GM18499 (cell line): ENCODE data around the gene BNIPL.

Source experiments
- ATAC-seq: cut with Tn5 transposase; IDR thresholded peaks from one replicate; pipeline ENCODE4 v1.9.1; 2021; ENCODE audit warnings: moderate number of reproducible peaks; ENCODE audit not compliant: insufficient read depth, unreplicated experiment

The BNIPL gene, protein sequence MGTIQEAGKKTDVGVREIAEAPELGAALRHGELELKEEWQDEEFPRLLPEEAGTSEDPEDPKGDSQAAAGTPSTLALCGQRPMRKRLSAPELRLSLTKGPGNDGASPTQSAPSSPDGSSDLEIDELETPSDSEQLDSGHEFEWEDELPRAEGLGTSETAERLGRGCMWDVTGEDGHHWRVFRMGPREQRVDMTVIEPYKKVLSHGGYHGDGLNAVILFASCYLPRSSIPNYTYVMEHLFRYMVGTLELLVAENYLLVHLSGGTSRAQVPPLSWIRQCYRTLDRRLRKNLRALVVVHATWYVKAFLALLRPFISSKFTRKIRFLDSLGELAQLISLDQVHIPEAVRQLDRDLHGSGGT

DNA sequence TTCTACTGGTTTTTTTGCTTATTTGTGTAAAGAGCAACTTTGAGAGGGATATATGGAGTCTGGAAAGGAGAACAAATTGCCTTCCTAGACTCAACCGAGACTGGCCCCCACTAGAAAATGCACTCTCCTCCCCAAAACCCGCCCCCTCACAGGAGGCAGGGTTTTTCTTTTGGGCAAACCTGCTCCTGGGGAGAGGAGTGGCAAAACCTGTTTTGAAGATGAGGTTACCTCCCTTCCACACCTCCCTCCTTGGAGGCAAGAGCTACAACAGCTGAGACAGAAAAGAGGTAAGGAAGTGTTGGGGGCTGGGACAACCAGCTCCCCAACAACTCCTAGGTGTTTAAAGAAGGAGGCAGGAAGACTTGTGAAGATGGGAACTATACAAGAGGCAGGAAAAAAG is at the start of gene BNIPL:
BNIPL (plus strand) TSS at position 231 of the 400 bp plus-strand sequence; CDS start at position 371, 140 bp downstream.
- no peak for ATAC-seq

DNA sequence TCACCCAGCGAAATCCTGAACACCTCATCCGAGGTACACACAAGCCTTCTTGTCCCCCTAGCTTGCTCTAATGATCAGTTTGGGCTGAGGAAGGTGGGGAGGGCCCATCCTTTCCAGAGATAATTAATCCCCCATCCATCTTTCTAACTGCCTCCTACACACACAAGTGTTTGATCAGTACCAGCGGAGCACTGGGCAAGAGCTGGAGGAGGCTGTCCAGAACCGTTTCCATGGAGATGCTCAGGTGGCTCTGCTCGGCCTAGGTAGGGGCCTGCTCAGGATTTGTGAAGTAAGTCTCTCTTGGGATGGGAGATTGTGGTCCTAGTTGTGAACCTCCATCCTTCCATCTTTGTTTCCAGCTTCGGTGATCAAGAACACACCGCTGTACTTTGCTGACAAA is 48.5 kb upstream of the BNIPL start:
- no peak for ATAC-seq

DNA sequence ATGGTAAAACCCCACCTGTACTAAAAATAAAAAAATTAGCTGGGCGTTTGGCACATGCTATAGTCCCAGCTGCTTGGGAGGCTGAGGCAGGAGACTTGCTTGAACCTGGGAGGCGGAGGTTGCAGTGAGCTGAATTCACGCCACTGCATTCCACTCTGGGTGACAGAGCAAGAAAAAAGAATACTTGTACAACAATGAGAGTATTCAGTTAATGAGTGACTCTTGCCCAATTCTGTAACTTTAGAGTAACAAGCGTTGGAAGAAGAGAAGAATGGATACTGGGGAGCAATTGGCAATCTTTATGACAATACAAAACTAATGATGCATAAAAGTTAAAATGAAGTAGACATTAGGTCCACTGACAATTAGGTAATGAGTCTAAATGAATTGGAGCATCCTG is 43.8 kb upstream of the BNIPL start:
- ATAC-seq, result no peak

DNA sequence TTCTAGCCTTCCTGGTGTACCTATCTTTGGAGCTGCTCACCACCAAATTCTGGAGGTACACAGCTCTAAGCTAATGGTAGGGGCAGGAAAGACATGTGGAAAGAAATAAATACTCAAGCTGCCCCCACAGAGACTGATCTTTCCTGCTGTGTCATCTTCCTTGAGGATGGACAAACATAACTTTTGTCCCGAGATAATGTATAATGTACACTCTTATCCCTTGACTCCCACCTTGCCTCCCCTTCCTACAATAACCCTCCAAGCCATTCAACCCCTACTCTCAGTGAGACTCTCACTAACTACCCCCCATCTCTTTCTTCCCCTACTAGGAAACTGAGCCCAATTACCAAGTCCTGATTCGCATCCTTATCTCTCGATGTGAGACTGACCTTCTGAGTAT is 42.1 kb upstream of the BNIPL start:
- ATAC-seq, result no peak

DNA sequence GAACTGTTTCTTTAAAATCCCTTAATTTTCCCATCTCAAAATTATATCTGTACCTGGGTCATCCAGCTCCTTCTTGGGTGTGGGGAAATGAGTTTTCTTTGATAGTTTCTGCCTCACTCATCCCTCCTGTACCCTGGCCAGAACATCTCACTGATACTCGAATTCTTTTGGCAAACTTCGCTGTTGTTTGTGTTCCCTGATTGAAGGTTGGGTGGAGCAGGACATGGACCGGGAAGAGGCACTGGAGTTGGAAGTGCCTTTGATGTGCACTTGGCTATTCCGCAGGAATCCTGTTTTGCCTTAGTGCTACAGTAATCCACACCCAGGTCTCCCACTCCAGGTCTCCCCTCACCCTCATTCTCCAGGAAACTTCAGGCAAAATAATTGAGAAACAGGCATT is 40.9 kb upstream of the BNIPL start:
- ATAC-seq, result no peak

DNA sequence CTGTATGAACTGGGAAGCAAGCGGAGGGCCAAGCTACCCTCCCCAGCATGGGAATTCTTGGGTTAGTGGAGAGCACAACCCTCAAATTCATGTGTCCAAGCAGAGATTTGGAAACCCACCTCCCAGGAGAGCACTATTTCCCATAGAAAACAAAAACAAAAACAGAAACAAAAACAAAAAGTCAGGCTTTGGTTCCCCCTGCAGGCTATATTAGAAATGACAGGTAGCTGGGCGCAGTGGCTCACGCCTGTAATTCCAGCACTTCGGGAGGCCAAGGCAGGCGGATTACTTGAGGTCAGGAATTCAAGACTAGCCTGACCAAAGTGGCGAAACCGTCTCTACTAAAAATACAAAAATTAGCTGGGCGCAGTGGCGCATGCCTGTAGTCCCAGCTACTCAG is 40.5 kb upstream of the BNIPL start:
- ATAC-seq, result no peak

DNA sequence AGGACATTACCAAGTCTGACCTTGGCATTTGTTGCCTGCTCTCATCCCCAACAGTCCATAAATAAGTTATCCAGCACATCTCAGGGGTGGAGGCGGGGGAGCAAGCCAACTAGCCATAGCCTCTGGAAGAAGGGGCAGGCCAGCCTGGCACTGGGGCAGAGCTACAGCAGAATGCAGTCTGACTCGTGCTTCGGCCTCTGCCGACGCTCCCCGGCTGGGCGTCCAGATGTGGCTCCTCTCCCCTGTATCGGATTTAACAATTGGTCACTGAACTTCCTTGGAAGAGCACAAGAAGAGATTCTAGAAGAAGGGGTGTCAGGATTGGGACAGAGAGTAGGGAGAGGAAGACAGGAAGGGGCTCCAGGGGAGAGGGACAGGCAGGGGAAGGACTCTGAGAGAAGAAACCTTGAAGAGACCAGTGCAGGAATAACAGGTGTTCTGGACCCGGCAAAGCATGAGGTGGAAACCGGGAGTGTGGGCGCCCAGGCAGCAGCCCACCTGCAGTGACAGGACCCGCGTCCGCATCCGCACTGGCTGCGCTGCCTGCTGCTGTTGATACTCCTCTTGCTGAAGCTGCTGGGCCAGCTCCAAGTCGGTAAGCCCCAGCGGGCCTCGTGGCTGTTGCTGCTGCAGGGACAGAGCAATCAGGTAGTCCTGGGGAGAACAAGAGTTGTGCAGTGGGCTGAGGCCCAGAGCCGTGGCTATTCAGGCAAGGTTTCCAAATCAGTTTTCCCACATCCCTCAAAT is 39.1 kb upstream of the BNIPL start:
- no peak for ATAC-seq

DNA sequence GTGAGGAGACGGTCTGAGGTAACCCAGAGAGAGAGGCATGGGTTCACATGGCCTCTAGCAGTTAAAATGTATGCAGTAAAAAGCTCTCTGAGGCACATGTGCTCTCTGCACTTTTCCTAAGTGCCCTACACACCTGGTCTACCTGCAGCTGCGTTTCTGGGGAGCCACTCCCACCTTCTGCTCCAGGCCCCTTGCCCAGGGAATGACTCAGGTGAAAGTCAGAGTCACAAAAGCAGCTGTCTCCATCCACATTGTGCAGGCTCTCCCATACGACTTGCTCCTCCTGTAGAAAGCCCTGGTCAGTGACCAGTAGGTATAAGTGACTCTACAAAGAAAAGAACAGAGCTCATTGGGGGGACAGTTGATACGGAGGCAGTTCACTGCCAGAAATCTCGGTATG is 38.4 kb upstream of the BNIPL start:
- ATAC-seq, result no peak

DNA sequence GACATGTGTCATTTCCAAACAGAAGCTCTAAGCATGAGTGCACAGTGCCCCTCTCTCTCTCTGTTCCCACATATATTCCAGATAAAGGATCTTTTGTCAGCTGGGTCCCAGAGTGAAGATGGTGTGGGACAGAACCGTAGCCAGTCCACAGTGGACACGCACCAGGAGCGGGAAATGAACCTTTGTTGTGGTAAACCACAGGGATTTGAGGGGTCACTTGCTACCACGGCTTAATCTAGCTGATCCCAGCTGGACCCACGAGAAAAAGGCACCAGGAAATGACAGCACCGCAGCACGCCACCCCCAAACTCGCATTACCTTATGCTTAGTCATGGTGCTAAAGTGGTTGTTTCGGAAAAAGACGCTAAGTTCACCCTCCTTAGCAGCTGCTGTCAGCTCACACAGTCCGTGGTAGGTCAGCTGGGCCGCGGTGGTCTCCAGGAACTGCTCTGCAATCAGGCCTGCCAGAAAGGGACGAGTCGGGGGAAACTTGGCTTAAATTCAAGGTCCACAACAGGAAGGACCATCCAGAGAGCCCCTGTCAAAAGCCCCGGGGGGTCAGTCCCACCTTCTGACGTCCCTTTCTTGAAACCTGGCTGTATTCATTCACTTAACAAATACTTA is 37.2 kb upstream of the BNIPL start:
- no peak for ATAC-seq

DNA sequence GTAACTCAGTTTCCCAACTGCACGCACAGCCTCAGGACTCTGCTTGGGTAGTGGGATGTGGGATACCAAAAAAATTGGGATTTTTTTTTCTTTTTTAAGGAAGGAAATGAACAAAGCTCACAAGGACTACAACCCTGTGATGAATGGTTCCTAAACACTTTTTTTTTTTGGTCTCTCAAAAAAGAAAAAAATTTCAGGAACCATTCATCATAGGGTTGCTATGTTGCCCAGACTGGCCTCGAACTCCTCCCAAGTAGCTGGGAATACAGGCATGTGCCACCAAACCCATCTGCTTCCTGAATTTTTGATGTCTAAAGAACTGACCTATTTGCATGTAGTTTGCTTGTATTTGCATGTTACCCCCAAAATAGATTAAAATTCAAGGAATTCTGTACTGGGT is 36.5 kb upstream of the BNIPL start:
- ATAC-seq, result no peak

DNA sequence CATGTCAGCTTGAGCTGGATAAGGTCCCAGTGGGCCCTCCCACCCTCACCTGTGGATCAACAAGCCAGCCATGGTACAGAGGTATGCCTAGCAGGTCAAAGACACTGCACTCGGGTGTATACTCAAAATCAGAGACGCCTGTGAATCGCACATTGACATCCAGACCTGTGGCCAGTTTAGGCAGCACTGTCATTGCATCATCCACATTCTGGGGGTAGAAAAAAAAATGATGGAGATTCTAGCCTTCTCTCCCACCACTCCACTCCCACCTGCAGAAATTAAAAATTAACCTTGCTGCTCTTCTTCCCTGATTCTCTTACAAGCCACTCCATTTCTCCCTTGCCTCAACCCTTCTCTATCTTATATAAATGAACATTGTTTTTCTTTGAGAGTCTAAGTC is 36.0 kb upstream of the BNIPL start:
- ATAC-seq, result no peak

DNA sequence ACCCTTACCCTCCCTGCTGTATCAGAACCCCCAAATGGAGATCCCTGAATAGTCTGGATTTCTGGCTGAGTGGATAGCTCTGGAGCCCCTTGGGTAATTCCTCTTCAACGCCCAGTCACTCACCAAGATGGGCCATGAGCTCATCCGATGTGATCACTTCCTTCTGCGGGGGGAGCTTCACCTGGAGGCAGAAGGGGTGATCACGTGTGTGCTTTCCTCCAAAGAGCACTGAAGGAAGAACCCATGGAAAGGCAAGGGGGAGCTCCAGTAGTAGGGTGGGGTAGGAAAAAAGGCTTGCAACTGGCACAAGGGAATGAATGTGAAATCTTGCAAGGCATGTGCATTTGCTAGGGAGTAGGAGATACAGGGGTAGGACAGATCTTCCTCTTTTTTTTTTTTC is 34.8 kb upstream of the BNIPL start:
- ATAC-seq, result no peak

DNA sequence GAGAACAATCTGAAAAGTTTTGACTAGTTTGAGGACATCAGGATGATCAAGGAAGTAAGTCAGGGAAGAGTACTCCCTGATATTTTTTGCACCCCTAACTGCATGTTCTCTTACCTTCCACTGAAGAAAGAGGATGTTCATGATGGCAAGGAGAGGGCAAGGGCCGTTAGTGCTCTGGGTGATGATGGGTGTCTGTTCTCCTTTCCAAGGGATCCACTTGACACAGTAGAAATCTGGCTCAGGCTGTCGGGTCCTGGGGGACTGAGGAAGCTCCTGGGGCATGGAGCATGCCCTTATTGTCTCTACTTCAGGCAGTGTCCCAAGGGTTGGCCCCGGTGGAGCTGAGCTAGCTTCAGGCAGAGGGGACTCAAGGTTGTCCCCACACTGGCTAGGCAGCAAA is 34.3 kb upstream of the BNIPL start:
- ATAC-seq, result no peak

DNA sequence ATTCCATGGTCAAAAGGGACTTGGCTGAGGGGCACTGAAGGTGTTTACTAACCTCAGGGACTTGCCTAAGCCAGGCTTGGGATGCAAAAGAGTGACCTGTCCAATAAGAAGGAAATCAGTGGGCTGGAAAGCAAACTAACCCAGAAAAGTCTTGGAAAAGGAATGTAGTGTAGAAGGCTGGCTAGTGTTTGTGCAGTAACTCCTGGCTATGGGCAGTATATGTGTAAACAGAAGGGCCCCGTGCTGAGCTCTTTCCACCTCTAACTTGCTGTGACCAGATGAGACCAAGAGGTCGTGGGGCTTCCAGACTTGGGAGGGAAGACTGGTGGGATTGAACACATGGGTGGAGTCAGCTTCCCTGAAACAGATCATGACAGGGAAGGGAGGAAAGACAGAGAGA is 33.8 kb upstream of the BNIPL start:
- no peak for ATAC-seq

DNA sequence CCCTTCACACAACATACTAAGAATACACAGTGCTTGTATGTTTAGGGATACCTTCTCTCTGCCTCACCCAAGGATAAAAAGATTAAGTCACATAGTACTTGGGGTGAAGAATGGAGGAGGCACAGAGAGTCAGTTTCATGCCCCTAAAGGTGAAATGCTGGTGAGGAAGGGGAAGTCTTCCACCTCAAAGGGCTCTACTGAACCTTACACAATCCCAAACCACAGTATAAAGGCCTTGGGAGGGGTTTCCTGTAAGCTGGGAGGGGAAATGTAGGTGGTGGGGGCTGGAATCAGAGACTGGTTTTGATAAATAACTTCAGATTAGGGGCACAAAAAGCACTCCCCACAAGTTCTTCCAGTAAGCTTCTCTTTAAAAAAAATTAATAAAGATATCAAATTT is 33.2 kb upstream of the BNIPL start:
- ATAC-seq, result no peak

DNA sequence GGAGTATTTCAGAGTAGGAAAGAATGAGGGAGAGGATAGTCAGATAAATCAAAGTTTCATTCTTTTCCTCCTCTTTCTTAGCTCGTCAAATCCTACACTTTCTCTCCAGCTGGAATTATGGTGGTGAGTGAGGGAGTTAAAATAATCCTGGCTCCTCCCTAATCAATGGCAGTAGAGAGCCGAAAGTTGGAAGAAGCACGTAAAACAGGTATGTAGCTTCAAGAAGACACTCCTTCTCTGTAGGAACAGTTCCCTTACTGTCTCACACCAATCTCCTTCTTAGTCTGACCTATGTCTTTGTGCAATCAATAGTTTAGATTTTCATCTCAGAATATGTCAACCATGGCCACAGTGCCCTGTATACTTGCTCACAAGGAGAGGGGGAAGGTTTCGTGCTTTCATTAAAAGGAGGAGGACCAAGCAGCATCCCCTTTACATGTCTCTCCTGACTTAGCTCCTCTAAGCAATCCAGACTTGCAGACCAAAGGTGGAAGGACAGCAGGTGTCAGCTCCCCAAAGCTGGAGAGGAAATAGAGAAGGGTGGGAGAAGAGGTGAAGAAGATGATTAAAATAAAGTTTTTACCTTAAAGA is 30.6 kb upstream of the BNIPL start:
- no peak for ATAC-seq

DNA sequence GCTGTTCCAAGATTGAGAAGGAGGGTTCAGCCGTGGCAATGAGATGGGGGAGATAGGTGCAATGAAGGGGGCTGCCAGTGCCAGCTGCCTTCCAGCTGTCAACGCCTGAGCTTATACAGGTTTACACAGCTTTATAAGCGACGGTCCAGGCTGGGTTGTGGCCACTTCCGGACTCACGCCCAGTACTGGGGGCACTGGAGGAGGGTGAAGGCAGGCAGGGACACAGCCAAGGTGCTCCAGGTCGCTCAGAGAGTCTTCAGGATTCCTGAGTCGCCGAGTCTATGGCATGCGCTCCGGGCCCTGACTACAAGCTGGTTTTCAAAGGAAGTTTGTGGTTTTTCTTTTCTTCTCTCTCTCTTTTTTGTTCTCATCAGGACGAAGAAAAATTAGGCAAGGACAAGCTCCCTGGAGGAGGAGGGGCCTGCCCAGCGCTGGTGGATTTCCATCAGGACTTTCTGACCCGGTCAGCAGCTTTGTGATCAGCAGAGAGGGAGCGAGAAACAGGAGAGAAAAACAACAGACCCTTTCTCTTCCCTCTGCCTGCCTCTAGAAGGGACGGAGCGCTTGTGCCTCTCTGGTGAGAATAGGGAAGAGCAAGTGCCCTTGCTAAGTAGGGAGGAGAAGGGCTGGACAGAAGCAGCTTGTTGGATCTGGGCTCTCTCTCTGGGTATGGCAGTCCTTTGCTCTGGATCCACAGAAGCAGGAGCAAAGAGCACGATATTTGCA is 29.9 kb upstream of the BNIPL start, which contains the start of gene MINDY1:
MINDY1 (minus strand) TSS at position 576 of the 726 bp plus-strand sequence. CDS start 4,285 bp downstream, outside the sequence.
- no peak for ATAC-seq

DNA sequence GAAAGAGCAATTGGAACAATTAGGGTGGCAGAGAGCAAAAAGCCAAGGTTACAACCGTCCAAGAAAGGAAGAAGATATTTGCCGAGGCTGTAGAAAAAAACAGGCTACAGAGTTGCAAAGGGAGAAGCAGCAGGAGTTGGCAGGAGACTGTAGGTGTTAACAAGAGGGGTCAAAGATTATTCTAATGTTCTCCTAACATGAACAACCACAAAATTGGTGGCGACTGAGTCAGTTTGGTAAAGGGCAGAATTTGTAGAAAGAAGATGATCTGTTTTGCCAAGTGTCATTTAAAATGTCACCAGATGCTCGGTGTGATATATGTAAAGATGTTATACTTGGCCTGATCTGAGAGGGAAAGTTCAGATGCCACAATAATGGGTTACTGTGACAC is 28.5 kb upstream of the BNIPL start:
- ATAC-seq, result no peak

DNA sequence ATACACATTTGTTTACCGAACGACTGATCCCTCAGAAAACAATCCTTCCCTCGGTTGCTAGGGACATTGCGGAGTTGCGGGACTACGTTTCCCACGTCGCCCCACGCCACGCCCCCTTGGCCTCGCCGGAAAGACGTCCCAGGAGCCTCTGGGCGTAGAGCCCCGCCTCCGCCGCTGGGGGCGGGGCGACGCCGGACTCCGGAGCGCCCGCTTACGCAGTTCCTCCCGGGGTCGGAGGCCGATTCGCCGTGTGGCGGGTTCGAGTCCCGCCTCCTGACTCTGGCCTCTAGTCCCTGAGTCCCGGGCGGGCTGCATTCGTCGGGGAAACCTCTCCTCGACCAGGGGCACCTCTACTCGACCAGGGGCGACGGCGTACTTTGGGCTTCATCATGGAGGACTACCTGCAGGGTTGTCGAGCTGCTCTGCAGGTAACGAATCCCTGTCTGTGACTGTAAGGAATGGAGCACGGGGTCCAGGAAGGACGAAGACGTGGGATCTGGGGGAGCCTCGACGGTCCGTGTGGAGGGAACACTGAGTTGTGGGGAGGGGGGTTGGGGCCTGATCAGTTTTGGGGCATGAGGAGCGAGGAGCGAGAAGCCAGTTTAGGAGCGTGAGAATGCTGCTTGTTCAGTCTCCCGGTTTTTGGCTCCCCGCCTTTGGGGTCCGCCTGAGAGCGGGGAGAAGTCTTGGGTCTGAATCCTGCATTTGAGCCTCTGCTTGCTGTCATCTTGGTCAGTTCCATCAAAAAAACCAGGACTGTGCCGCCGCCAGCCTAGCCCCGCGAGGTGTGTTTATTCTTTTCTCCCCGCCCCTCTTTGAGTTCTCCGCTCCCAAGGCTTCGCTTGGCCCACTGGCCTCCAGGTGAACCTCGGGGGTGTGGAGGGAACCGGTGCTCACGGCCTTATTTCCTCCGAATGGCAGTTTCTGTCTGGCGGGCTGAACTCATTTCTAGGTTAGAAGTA is 27.9 kb upstream of the BNIPL start, which contains the start of gene PRUNE1:
PRUNE1 (plus strand) TSS at position 206 of the 962 bp plus-strand sequence; CDS start at position 390, 184 bp downstream.
- no peak for ATAC-seq
